ENCODE data around the gene TMOD4.

TMOD4 gene

GRCh38 chr1:151175041-151175741, 590 bp downstream of the TMOD4 start:
- no peak for DNase-seq

- no peak for DNase-seq
Observed at GRCh38 chr1:151171190-151171589, 4.6 kb downstream of the TMOD4 start.

- DNase-seq, result no peak
Observed at GRCh38 chr1:151167116-151167515, 8.7 kb downstream of the TMOD4 start.

- DNase-seq, result peak; percentile 81
Observed at GRCh38 chr1:151166505-151166956, 9.2 kb downstream of the TMOD4 start.

GRCh38 chr1:151165738-151166504, 9.9 kb downstream of the TMOD4 start, which contains the start of the genes LYSMD1 and SCNM1:
LYSMD1 (minus strand) TSS chr1:151165902; CDS start chr1:151165258, 644 bp downstream.
SCNM1 (plus strand) TSS chr1:151166144; CDS start chr1:151166153, 9 bp downstream.
- peak; percentile 99 for DNase-seq

- peak; percentile 77 for DNase-seq
Observed at GRCh38 chr1:151165281-151165737, 10.5 kb downstream of the TMOD4 start.

GRCh38 chr1:151164732-151165280, 11.0 kb downstream of the TMOD4 start:
- DNase-seq, result no peak

GRCh38 chr1:151159373-151159772, 16.4 kb downstream of the TMOD4 start:
- no peak for DNase-seq

GRCh38 chr1:151158751-151159251, 17.0 kb downstream of the TMOD4 start:
- DNase-seq, result no peak

- no peak for DNase-seq
Observed at GRCh38 chr1:151158326-151158725, 17.5 kb downstream of the TMOD4 start.

GRCh38 chr1:151157067-151157531, 18.7 kb downstream of the TMOD4 start:
- no peak for DNase-seq

- DNase-seq, result peak; percentile 52
Observed at GRCh38 chr1:151156515-151156819, 19.3 kb downstream of the TMOD4 start, which contains the start of gene TNFAIP8L2. TNFAIP8L2 (plus strand) TSS chr1:151156649; CDS start chr1:151158698, 2,049 bp downstream.

GRCh38 chr1:151147665-151148064, 28.1 kb downstream of the TMOD4 start:
- no peak for DNase-seq

- DNase-seq, result no peak
Observed at GRCh38 chr1:151147132-151147503, 28.7 kb downstream of the TMOD4 start.

- DNase-seq, result peak; percentile 98
Observed at GRCh38 chr1:151146412-151147131, 29.2 kb downstream of the TMOD4 start, which contains the start of gene SEMA6C. SEMA6C (minus strand) TSS chr1:151146631; CDS start chr1:151142621, 4,010 bp downstream.

GRCh38 chr1:151146072-151146411, 29.7 kb downstream of the TMOD4 start:
- DNase-seq, result no peak

- peak; percentile 63 for DNase-seq
Observed at GRCh38 chr1:151145304-151146071, 30.3 kb downstream of the TMOD4 start.

- DNase-seq, result peak; percentile 49
Observed at GRCh38 chr1:151144474-151145303, 31.1 kb downstream of the TMOD4 start.

GRCh38 chr1:151143986-151144385, 31.8 kb downstream of the TMOD4 start:
- DNase-seq, result no peak

GRCh38 chr1:151143057-151143435, 32.7 kb downstream of the TMOD4 start:
- peak; percentile 50 for DNase-seq

All from islet precursor cell (in vitro differentiated cells).